A549 treated with ZK216348 at 1 μM for 4 hours (cell line): Measurements from ENCODE around the gene ADARB2. TPM values are rescaled to one million over a fixed set of nuclear protein-coding genes. Genes with fewer than 3 reads are reported as not detected.

Source experiments
- total RNA-seq: library from RNA; stranded (reverse); fragments of 200-300 nt; extraction: Qiagen RNA extraction; gene quantifications from 5 replicates; pipeline ENCODE4 v1.2.3, GENCODE V29; 2022; ENCODE audit warnings: low read depth

The ADARB2 gene
- not detected in 5 replicates for total RNA-seq

DNA sequence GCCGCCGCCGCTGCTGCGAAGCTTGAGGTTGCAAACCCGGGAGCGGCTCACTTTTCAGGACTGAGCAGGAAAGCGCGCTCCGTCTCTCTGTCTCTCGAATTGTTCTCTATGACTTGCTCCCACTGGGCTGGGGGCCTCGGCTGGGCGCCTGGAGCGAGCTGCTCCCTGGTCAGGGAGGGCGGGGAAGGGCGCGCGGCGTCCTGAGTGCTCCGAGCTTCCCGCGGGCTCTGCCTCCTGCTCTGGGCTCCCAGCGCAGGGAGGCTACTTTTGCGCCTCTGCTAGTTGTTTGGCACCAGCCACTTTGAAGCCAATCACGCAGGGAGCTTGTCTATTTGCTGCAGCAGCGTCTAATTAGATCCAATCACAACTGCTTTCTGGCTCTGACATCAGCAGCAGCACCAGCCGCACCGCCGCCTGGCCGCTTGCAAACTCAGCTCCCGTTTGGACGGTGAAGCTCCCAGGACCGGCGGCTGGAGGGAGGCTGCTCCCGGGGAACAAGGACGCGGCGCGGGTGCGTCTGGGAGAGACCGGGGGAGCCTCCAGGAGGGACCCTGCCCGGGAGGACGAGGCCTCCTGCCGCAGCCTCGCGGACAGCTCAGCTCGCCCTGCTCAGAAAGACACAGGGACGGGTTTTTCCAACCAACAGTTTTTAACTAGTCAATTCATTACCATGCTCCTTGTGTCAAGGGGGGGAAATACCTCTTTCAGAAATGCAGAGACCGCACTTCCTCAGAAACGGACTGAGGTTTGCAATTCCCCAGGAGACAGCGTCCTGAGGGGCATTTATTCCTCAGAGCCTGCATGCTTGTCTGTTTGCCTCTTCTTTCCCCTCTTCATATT lies at the start of gene ADARB2:
ADARB2 (minus strand) TSS at position 304 of the 840 bp plus-strand sequence.

